GM19099 (cell line): ENCODE measurements around the gene HIC1.

Experiments
- POLR2A ChIP-seq: IDR thresholded peaks from 3 replicates; pipeline ENCODE4 v1.6.1; 2011; ENCODE audit warnings: low read depth; ENCODE audit not compliant: insufficient read length; ENCODE audit errors: extremely low read depth

Gene HIC1

GRCh38 chr17:2035541-2036488, 19.1 kb upstream of the HIC1 start:
- no peak for TF ChIP-seq POLR2A

GRCh38 chr17:2037155-2037554, 17.7 kb upstream of the HIC1 start:
- no peak for TF ChIP-seq POLR2A

GRCh38 chr17:2040219-2040827, 14.6 kb upstream of the HIC1 start:
- no peak for TF ChIP-seq POLR2A

GRCh38 chr17:2040942-2041560, 13.9 kb upstream of the HIC1 start:
- no peak for TF ChIP-seq POLR2A

GRCh38 chr17:2041561-2042389, 13.1 kb upstream of the HIC1 start, which contains the start of gene OVCA2:
OVCA2 (plus strand) TSS chr17:2042022; CDS start chr17:2042048, 26 bp downstream.
- TF ChIP-seq POLR2A, result peak; percentile 89

GRCh38 chr17:2042390-2042847, 12.5 kb upstream of the HIC1 start:
- TF ChIP-seq POLR2A, result no peak

GRCh38 chr17:2042933-2043332, 12.0 kb upstream of the HIC1 start:
- no peak for TF ChIP-seq POLR2A

- TF ChIP-seq POLR2A, result no peak
These were observed 11.1 kb upstream of the HIC1 start for GRCh38 chr17:2043785-2044184.

- TF ChIP-seq POLR2A, result no peak
These were observed 10.5 kb upstream of the HIC1 start for GRCh38 chr17:2044263-2044894.

- TF ChIP-seq POLR2A, result no peak
These were observed 7.3 kb upstream of the HIC1 start for GRCh38 chr17:2047590-2047989.

- no peak for TF ChIP-seq POLR2A
These were observed 6.1 kb upstream of the HIC1 start for GRCh38 chr17:2048805-2049204.

- TF ChIP-seq POLR2A, result no peak
These were observed 5.3 kb upstream of the HIC1 start for GRCh38 chr17:2049333-2050299.
